GM12891 (cell line): ENCODE data around the gene EVI5L.

Experiments used
- DNase-seq: peaks from one replicate; pipeline ENCODE4 v3.0.0; 2011; ENCODE audit warnings: low spot score; ENCODE audit not compliant: insufficient read length
- FAIRE-seq: peaks from 2 replicates; lab custom pipeline; 2011; peaks lifted over from hg19 to GRCh38; lab: Jason Lieb, UNC
- PAX5 ChIP-seq: IDR thresholded peaks from 2 replicates; pipeline ENCODE4 v1.6.1; 2011; ENCODE audit warnings: low read length, moderate library complexity, mild to moderate bottlenecking; ENCODE audit not compliant: insufficient read depth, severe bottlenecking
- POLR2A ChIP-seq: IDR thresholded peaks from 2 replicates; pipeline ENCODE4 v1.6.1; 2011; ENCODE audit warnings: low read depth, low read length, control low read depth
- POLR2AphosphoS5 ChIP-seq: IDR thresholded peaks from 2 replicates; pipeline ENCODE4 v1.6.1; 2011; ENCODE audit warnings: low read depth, low read length, control low read depth
- POU2F2 ChIP-seq: IDR thresholded peaks from 2 replicates; pipeline ENCODE4 v1.6.1; 2011; ENCODE audit warnings: low read depth, mild to moderate bottlenecking, control low read depth, low read length, moderate library complexity
- SPI1 ChIP-seq: IDR thresholded peaks from 2 replicates; pipeline ENCODE4 v1.6.1; 2011; ENCODE audit warnings: low read depth, low read length, control low read depth
- TAF1 ChIP-seq: IDR thresholded peaks from 2 replicates; pipeline ENCODE4 v1.6.1; 2011; ENCODE audit warnings: low read depth, low read length, control low read depth

Gene EVI5L

GRCh38 chr19:7871437-7872305, 41.7 kb downstream of the EVI5L start:
- TF ChIP-seq POLR2A (no peak), POU2F2 (no peak), TAF1 (no peak), POLR2AphosphoS5 (no peak), PAX5 (no peak), SPI1 (no peak)
- FAIRE-seq (peak; percentile 92), DNase-seq (no peak)

GRCh38 chr19:7872306-7873204, 42.5 kb downstream of the EVI5L start:
- TF ChIP-seq PAX5 (no peak), POLR2A (no peak), TAF1 (no peak), POLR2AphosphoS5 (no peak), POU2F2 (no peak), SPI1 (no peak)
- DNase-seq (no peak), FAIRE-seq (no peak)

DNA sequence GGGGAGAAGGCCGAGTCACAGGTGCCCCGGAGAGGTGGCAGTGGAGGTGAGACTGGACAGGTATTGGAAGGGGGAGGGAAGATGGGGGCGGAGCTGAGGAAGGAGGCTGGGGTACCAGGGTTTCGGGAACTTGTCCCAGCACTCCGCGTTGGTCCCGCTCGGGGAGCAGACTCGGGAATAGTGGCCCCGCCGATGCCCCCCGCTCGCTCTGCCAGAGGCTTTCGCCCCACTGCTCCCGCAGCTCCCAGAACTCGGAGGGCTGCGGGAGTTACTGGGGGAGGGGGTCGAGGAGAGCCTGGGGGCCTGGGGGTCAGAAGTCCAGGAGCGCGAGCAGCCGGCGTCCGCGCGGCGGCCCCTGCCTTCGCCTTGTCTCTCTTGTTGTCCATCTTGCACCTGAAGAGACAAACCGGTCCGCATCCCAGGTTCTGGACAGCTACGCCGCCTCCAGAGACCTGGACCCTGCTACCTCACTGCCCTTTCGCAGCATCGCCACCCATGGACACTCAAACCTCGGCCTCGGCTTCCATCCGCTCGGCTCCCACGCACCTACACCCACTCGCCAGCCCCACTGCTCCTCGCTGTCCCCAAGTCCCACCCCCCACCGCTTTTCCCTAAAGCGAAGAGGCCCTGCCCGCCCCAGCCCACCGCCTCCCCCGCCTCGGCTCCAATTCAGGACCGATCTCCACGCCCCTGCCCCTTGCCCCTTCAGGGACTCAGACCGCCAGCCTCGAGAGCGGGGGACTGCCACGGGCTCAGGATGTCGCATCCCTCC, 43.5 kb downstream of the EVI5L start:
- FAIRE-seq, result no peak
- TF ChIP-seq PAX5, result no peak
- TF ChIP-seq POLR2A, result no peak
- no peak for TF ChIP-seq POU2F2
- no peak for DNase-seq

DNA sequence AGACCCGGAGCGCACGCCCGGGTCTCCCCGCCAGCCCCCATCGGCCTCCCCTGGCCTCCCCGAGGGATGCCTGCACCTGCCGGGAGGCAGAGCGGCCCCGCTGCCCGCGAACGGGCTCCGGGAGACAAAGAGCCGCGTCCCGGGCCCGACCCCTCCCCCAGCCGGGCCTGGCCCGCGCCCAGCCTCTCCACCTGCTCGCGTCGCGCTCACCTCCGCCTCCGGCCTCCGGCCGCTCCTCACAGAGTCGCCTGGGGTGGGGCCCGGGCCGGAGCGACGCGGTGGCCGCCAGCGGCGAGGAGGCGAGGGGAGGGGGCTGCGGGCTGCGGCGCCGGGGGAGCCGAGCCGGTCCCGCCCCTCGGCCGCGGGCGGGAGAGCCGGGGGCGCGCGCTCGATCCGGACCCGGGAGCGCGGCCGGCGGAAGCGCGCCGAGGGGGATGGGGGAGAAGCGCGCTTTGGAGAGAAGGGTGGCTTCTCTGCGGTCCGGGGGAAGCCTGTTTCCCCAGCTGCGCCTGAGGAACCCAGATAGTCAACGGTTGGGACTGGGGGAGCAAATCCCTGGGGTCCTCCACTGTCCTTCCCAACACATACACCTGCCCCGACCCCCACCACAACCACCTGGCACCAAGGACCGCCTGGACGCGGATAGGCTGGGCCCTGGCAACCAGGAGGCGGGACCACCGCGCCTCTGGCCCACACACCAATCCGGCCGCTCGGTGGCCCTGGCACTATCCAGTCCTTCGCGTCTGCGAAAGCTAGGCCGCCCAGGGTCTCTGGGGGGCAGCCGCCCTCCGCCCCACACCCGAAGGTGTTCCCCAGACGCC, 44.3 kb downstream of the EVI5L start, which contains the start of gene PRR36:
Gene PRR36, minus strand, starts transcription at position 315 of the 821 bp plus-strand sequence. CDS start 701 bp downstream, outside the sequence.
- TF ChIP-seq POLR2AphosphoS5 (no peak), POLR2A (no peak), POU2F2 (no peak), TAF1 (no peak), PAX5 (no peak), SPI1 (no peak)
- DNase-seq (no peak), FAIRE-seq (no peak)

- no peak for DNase-seq
- no peak for TF ChIP-seq POLR2AphosphoS5
- TF ChIP-seq POU2F2, result no peak
- no peak for TF ChIP-seq POLR2A
- TF ChIP-seq PAX5, result no peak
- no peak for TF ChIP-seq SPI1
- TF ChIP-seq TAF1, result no peak
- no peak for FAIRE-seq
Observed at GRCh38 chr19:7874897-7875273, 44.9 kb downstream of the EVI5L start.

- DNase-seq (no peak), FAIRE-seq (no peak)
Observed at GRCh38 chr19:7877249-7877836, 47.3 kb downstream of the EVI5L start.

GRCh38 chr19:7879111-7879807, 49.2 kb downstream of the EVI5L start:
- no peak for FAIRE-seq
- TF ChIP-seq PAX5, result no peak
- TF ChIP-seq SPI1, result no peak
- TF ChIP-seq TAF1, result no peak
- no peak for TF ChIP-seq POLR2AphosphoS5
- no peak for TF ChIP-seq POLR2A
- TF ChIP-seq POU2F2, result no peak

More at GRCh38 chr19:7877249-7877836, 47.3 kb downstream of the EVI5L start:
- TF ChIP-seq POLR2AphosphoS5, result no peak
- no peak for TF ChIP-seq POU2F2

DNA sequence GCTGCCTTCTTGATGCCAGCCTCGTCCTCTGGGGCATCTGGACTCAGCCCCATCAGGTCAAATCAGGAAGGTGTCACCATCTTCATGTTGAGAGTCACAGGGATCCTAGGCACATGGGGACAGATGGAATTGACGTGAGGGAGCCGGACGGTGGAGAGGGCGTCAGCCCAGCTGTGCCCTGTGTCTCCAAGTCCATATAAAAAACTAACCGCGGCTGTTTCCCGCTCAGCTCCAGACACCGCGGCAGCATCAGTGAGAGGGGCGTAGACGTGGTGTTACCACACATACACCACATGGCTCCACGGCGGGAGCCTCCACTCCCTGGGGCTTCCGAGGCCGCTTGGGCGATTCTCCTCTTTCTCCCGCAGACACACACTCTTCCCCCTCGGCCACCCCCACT, 49.8 kb downstream of the EVI5L start:
- FAIRE-seq (no peak), DNase-seq (no peak)
- TF ChIP-seq PAX5 (no peak), TAF1 (no peak), POLR2A (no peak), SPI1 (no peak), POLR2AphosphoS5 (no peak), POU2F2 (no peak)

More at GRCh38 chr19:7879111-7879807, 49.2 kb downstream of the EVI5L start:
- DNase-seq, result no peak
